ENCODE results near the gene CALCOCO2.

Gene CALCOCO2

GRCh38 chr17:48856122-48856821 is 25.4 kb downstream of the CALCOCO2 start:
- TF ChIP-seq CTCF (IDR thresholded peaks at IDR 0.05; ENCODE audit: borderline replicate concordance, control extremely low read depth, extremely low read depth, insufficient read depth, missing control alignments): no peak
- no peak for DNase-seq (ENCODE audit: low spot score)
- in situ Hi-C loops (cut with MboI; ENCODE audit: low sequenced_read_pairs, unreplicated experiment): no loop called here

GRCh38 chr17:48860034-48860433 is 29.2 kb downstream of the CALCOCO2 start:
- no peak for TF ChIP-seq CTCF (IDR thresholded peaks at IDR 0.05; ENCODE audit: borderline replicate concordance, control extremely low read depth, extremely low read depth, insufficient read depth, missing control alignments)
- in situ Hi-C loops (cut with MboI; ENCODE audit: low sequenced_read_pairs, unreplicated experiment): no loop called here
- no peak for DNase-seq (ENCODE audit: low spot score)

GRCh38 chr17:48860456-48860855 is 29.6 kb downstream of the CALCOCO2 start:
- TF ChIP-seq CTCF (IDR thresholded peaks at IDR 0.05; ENCODE audit: borderline replicate concordance, control extremely low read depth, extremely low read depth, insufficient read depth, missing control alignments): no peak
- DNase-seq (ENCODE audit: low spot score): no peak
- in situ Hi-C loops (cut with MboI; ENCODE audit: low sequenced_read_pairs, unreplicated experiment): no loop called here

GRCh38 chr17:48868916-48869500 is 38.2 kb downstream of the CALCOCO2 start:
- DNase-seq (ENCODE audit: low spot score): no peak

GRCh38 chr17:48869821-48870318 is 39.0 kb downstream of the CALCOCO2 start:
- no peak for DNase-seq (ENCODE audit: low spot score)
- in situ Hi-C loops (cut with MboI; ENCODE audit: low sequenced_read_pairs, unreplicated experiment): no loop called here
- TF ChIP-seq CTCF (IDR thresholded peaks at IDR 0.05; ENCODE audit: borderline replicate concordance, control extremely low read depth, extremely low read depth, insufficient read depth, missing control alignments): no peak

More at GRCh38 chr17:48868916-48869500, 38.2 kb downstream of the CALCOCO2 start:
- in situ Hi-C loops (cut with MboI; ENCODE audit: low sequenced_read_pairs, unreplicated experiment): no loop called here
- TF ChIP-seq CTCF (IDR thresholded peaks at IDR 0.05; ENCODE audit: borderline replicate concordance, control extremely low read depth, extremely low read depth, insufficient read depth, missing control alignments): no peak

DNA sequence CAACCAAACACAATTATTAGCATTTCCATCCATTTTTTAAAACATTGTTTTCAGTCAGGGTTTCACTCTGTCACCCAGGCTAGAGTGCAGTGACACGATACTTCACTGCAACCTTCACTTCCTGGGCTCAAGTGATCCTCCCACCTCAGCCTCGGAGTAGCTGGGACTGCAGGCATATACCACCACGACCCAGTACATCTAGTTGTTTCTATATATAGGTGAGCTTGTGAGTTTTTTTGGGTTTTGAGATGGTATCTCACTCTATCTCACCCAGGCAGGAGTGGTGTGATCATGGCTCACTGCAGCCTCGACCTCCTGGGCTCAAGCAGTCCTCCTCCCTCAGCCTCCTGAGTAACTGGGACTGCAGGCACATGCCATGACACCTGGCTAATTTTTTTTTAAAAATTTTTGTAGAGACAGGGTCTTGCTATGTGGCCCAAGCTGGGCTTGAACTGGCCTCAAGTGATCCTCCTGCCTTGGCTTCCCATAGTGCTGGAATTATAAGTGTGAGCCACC is 40.3 kb downstream of the CALCOCO2 start:
- DNase-seq (ENCODE audit: low spot score): no peak
- in situ Hi-C loops (cut with MboI; ENCODE audit: low sequenced_read_pairs, unreplicated experiment): no loop called here
- no peak for TF ChIP-seq CTCF (IDR thresholded peaks at IDR 0.05; ENCODE audit: borderline replicate concordance, control extremely low read depth, extremely low read depth, insufficient read depth, missing control alignments)
